ENCODE results near the gene HEATR5A.
"Not testable (repeated sequence)": the region's sequence is repeated elsewhere in the genome, so short reads cannot be mapped to it uniquely, and the experiment has no call there.

Gene HEATR5A

DNA sequence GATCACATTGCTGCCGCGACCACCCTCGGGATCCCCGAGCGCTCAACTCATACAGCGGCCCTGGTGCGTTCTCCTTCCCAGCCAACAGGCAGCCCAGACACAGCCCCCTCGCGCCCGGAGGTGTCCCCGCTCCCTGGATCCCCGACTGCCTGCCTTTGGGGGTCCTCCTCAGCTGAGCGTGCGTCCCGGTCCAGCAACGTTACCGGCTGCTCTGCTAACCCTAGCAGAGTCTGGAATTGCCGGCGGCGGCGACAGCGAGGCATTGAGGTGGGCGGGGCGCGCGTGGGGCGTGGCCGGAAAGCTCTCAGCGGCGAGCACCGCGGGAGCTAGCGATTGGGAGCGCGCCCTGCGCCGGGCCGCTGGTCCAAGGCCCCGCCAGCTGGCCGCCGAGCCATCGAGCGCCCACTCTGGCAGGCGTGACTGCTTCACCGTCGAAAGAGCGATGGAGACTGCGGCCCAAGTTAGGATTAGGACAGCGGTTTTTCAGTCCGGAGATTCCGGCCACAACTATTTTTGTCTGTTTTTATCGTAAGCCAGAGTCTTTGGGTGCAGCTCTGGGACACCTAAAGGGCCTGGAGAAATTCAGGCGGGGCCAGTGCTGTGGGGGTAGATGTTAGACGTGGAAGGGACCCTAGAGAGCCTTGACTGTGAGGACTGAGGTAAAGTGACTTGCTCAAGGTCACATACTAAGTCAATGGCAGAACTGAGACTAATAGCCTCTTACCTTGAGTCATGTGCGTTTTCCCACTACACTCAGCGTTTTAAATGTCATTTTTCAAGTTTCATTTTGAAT, at the start of gene HEATR5A:
Gene HEATR5A (minus strand): TSS at position 232 of the 793 bp plus-strand sequence. CDS start 17,575 bp downstream, outside the sequence.
- DNase-seq, result peak; percentile 80

DNA sequence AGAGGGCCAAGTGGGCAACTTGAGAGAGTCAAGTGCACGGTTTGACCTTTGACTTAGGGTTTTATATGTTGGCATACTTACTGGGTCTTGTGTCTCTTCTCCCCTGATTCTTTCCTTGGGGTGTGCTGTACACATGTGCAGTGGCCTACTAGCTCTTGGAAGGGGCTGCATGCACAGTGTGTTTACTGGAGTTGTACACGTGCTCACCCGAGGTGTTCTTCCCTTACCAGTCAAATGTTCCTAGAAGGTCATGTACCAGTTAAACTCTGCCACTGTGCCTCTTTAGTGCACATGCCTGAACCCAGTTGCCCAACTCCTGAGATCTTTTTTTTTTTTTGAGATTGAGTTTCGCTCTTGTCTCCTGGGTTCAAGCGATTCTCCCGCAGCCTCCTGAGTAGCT, 46.2 kb upstream of the HEATR5A start:
- no peak for DNase-seq

DNA sequence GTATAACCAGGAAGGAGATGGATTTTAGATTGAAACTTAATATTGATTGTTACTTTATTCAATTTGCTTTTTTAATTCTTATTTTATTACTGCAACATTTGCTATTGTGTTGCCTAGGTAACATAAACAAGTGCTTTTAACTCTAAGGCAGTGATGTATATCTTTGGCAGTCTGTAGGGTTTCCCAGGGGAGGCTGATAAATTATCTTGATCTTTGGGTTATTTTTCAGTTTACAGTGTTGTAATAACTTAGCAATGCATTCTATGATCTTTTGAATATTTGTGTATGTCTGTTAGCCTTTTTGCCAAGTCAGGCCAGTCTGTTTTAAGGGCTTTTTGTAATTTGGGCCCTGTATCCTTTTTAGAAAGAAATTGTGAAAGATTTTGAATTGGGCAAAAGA, 44.8 kb upstream of the HEATR5A start:
- DNase-seq, result no peak

DNA sequence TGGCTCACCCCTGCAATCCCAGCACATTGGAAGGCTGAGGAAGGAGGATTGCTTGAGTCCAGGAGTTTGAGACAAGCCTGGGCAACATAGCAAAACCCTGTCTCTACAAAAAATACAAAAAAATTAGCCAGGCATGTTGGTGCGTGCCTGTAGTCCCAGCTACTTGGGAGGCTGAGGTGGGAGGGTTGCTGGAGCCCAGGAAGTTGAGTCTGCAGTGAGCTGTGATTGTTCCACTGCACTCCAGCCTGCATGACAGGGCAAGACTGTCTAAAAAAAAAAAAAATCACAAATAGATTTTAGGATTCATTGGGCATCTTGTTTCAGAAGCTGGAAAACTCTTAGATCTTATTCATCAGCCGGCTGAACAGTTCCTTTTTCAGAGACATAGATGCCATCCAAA, 42.1 kb upstream of the HEATR5A start:
- DNase-seq, result not testable (repeated sequence)

DNA sequence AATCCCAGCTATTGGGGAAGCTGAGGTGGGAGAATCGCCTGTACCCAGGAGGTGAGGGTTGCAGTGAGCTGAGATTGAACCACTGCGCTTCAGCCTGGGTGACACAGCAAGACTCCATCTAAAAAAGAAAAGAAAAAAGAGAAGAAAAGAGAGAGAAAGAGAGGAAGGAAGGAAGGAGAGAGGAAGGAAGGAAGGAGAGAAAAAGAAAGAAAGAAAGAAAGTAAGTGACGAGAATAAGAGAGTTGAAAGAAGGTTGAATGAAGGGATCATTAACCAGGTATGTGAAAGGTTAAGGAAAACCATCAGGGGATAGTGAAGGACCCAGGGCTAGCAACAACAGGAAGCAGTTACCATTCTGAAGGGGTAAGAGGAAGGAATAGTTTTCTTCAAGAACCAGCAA, 41.2 kb upstream of the HEATR5A start:
- DNase-seq, result no peak

DNA sequence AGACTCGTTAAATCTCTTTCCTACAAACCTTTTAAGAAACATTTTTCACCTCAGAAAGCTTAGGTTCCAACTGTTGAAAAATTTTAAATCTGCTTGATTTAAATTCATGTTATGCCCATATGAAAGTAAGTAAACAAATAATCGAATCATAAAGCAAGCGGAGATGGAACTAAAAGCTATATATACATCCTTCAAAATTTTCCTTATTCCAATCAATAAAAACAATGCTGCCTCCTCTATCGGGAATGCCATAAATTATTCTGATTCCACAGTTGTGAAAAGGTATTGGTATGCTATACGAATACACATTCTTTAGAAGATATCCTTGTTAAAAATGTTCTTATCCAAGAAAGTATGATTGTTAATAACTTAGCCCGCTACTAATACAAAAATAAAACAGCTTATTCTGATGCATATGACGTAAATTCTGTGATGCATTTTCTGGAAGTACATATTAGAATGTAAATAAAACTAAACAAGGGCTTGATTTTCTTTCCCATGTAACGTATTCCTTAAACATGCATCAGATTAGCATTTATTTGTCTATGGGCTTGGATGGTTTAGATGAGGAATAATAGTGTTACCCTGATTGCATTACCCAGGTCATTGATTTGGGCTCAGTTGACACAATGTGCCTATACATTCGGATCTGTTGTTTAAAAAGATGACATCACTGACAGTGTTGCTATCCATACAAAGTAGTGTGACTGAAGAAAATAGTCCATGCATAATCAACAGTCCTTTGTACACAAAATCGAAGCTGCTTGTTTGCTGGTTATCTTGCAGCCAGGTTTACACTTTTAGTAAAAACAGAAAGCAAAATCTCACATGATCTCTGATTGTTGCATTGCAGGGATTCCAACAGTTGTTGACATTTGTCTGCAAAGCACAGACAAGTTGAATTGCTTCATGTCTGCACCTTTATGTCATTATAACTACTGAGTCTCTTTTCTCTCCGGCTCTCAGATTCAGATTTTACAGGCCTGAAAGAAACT, 37.6 kb upstream of the HEATR5A start:
- no peak for DNase-seq

DNA sequence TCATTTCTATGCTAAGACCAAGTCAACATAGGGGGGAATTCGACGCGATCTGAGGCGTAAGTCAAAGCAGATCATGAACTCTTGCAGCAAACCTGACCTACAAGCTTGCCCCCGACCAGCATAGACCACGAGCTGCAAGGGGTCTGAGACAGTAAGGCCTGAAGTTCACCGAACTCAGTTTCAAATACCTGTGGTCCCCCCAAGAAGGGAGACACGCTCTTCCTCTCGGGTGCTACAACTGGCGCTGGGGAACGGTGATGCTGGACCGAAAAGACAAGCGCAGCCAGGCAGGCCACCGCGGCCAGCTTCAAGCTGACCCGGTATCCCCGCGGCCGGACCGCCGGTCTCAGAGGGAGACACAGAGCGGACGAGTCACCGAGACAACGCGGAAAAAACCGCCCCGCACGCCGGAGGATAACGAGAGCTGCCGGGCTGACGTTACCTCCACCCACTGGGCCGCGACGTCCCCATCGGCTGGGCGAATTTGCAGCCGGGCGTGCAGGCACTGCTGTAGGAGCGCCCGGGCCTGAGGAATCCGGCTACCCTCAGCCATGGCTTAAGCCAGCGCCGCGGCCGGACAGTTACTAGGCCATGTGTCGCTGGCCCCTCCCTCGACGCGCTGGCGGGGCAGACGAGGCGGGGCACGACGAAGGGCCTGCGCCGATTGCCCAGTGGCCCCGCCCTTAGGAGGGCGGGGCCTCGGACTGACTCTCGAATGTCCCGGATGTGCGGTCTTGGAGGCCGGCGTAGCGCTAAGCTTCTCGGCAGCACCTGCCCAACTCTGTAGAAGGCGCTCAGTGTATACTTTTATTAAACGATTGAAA, 36.7 kb upstream of the HEATR5A start, which contains the start of gene DTD2:
Gene DTD2 (minus strand): TSS at position 666 of the 824 bp plus-strand sequence. CDS start 113 bp downstream, at position 553.
- DNase-seq, result peak; percentile 68

DNA sequence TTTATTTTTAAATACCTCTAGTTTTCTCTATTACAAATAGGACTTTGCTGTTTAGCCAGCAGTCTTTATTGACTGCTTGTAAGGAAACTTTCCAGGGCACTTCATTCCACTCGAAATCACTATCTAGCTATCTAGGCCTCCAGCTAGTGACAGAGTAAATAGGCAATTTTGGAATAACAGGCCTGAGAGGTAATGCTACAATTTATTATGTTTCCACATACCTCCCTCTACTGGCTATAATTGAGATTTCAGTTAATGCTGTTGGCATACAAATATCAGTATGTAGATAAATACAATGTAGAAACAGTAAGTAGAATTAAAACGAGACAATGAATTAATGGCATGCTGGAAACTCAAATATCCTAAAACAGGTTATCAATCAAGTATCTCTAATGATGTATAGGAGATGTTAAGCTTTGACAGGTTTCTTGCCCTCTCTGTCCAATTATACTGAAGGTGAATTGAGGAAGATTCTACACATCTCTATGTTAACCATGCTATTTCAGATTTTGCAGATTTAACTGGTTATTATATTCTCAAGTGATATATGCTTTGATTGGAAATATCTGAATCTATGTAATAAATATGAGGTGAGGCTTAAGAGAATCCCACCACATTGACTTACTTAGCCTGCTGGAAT, 29.7 kb upstream of the HEATR5A start:
- DNase-seq, result no peak

DNA sequence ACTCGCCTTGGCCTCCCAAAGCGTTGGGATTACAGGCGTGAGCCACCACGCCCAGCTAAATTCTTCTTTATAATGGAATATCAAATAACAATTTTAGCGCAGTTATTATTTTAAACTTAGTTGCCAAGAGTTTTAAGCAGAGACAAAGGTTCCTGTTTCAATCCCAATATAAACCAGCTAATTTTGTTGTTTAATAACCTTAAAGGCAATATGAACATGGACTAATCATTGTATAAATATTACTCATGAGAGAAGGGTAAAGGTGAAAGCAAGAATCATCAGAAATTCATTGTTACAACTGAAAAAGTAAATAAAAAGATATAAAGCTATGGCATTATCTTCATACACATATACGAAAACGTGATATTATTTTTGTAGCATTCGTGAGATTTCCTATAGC, 28.8 kb upstream of the HEATR5A start:
- no peak for DNase-seq

DNA sequence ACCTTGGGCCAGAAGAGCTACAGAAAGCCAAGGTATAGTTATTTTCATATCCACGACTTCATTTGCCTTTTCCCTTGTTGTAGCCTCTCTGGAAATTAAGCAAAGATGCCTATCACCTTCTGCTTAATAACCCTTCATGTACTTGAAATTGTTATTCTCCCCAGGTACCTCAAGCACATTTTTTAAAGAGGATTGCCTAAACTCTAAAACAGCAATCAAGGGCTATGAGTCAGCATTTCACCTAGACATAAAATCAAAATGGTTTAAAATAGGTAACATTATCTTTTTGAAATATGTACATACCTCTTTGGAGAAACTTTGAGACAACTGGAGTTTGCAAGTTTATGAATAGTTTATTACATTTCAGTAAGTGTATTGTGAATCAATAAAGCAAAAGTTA, 25.4 kb upstream of the HEATR5A start:
- DNase-seq, result no peak

DNA sequence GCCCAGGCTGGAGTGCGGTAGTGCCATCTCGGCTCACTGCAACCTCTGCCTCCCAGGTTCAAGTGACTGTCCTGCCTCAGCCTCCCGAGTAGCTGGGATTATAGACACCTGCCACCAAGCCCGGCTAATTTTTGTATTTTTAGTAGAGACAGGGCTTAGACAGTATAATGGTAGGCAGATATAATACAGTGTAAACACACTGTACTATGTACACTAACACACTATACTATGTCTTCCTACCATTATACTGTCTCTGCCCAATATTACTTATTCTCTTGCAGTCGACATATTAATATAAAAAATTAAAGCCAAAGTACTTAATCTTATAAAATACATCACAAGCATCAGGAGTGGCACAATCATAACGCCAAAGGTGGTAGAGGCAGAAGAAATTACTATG, 21.9 kb upstream of the HEATR5A start:
- DNase-seq, result no peak

DNA sequence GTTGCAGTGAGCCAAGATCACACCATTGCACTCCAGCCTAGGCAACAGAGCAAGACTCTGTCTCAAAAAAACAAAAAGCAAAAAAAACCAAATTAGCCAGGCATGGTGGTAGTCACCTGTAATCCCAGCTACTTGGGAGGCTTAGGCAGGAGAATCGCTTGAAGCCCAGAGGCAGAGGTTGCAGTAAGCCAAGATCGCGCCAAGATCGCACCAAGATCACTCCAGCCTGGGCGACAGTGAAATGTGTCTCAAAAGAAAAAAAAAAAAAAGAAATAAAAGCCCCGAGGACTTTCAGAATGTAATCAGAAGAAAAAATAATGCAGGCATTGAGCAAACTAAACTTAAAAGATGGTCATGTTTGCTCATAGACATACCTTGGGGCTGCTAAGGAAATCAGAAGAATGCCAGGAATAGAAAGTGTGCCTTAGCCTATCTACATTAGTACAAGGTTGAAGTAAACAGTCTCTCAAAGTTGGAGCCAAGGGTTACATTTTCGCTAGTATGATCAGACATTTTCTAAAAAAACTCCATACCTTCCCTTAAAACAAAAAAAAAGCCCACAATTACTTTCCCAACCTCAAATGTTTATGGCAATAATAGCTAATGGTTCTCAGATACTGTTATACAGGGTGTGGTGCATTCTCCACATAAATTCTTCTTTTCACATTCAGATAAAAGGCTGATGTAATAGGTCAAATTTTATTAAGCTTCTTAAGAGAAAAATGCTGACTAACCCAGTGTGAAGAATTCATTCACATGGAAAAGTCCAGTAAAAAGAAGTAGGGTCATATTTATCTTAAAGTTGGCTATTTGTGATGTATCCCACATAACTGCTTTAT, 21.1 kb upstream of the HEATR5A start:
- DNase-seq, result no peak

DNA sequence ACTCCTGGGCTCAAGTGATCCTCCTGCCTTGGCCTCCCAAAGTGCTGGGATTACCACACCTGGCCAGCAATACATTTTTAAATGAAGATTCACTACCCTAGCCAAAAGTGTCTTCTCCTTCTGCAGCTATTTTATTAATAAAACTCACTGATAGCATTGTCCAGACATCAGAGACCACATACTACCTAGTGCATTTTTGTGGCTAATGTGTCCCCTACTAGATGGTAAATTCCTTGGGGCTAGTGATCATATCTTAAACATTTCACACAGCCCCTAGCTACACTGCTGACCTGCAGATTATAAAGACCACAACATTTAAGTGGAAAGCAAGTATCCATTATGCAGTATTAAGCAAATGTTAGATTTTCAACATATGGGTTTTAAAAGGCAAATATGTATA, 19.9 kb upstream of the HEATR5A start:
- no peak for DNase-seq

DNA sequence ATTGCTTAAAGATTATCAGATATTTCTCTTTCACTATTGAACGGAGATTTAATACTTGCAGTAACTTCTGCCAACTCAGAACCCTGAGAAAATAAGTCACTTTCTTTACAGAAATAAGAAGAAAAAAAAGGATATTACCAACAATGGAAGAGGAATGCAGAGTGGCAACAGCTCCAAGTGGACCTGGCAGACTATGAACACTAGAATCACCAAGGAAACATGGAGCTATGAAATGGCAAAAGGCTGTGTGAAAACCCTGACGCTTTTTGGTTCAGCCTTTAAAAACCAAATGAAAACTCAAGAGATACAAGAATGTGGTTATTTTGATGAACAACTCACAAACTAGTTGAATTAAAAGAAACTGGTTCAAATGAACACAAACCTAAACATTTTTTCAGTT, 19.2 kb upstream of the HEATR5A start:
- DNase-seq, result no peak

DNA sequence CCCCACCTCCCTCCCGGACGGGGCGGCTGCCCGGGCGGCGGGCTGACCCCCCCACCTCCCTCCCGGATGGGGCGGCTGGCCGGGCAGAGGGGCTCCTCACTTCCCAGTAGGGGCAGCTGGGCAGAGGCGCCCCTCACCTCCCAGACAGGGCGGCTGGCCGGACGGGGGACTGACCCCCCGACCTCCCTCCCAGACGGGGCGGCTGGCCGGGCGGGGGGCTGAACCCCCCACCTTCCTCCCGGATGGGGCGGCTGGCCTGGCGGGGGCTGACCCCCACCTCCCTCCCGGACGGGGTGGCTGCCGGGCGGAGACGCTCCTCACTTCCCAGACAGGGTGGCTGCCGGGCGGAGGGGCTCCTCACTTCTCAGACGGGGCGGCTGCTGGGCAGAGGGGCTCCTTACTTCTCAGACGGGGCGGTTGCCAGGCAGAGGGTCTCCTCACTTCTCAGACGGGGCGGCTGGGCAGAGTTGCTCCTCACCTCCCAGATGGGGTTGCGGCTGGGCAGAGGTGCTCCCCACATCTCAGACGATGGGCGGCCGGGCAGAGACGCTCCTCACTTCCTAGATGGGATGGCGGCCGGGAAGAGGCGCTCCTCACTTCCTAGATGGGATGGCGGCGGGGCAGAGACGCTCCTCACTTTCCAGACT, 16.8 kb upstream of the HEATR5A start:
- DNase-seq, result not testable (repeated sequence)

DNA sequence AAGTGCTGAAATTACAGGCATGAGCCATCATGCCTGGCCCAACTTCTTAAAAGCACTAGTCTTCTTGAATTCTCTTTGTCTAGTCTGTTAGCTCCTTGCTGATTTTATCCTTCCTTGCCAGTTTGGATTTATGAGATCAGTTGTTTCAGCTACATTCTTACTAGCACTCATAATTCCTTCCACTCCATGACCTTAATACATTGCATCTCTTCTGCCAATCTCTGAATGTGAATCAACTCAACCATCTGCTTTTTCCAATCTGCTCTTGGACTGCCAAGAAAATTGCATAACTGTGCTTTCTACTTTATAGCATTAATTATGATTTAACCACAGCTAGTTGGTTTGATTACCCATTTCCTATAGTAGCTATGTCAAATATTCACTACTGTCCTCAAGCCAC, 14.9 kb upstream of the HEATR5A start:
- no peak for DNase-seq

DNA sequence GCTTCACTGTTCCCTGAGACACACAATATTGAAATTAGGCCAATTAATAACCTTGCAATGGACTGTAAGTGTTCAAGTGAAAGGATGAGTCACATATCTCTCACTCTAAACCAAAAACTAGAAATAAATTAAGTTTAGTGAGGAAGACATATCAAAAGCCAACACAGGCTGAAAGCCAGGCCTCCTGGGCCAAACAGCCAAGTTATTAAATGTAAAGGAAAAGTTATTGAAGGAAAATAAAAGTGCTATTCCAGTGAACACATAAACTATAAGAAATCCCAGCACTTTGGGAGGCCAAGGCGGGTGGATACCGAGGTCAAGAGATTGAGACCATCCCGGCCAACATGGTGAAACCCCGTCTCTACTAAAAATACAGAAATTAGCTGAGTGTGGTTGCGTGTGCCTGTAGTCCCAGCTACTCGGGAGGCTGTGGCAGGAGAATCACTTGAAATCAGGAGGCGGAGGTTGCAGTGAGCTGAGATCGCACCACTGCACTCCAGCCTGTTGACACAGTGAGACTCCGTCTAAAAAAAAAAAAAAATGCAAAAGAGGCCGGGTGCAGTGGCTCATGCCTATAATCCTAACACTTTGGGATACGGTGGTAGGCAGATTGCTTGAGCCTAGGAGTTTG, 10.4 kb upstream of the HEATR5A start:
- DNase-seq, result no peak

DNA sequence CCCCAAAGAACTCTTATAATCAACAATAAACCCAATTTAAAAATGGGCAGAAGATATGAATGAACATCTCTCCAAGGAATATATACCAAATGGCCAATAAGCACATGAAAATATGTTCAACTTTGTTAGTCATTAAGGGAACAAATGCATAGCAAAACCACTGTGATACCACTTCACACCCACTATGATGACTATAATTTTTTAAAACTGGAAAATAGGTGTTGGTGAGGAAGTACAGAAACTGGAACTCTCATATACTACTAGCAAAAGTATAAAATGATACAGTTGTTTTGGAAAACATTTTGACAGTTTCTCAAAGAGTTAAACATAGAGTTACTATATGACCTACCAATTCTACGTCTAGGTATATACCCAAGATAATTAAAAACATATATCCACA, 9.4 kb upstream of the HEATR5A start:
- DNase-seq, result no peak

DNA sequence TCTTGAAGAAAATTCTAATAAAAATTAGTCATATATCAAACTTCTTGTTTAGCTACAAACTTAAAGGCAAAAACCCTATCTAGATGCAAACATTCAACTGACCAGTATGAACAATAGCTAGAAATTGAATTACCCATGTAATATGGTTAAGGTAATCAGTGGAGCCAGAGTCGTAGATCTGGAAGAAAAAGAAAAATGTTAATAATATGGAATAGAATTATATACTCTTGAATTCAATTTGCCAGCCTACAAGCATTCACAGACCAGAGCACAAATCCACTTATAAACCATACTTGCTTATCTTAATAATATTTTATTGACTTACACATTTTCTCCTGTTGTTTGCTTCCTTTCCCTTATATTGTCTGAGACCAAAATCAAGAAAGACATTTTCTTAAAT, 7.7 kb upstream of the HEATR5A start:
- DNase-seq, result no peak

DNA sequence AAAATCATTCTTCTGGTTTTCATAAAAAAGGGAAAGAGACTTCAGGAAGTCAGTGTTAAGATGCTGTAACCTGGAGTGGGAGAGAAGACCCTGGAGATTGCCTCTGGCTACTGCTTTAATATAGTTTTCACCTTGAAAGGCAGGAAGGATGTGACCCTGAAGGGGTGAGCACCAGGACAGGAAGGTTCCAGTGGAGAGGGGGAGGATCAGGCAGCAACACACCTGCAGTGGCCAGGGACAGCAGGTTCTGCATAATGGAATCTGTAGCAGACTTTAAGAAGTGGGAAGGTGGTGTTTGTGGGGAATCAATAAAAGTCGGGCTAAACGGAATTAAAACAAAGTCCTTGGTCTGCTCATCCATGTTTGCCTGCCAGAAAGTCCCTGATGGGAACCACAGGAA, 6.3 kb upstream of the HEATR5A start:
- DNase-seq, result no peak

All from 8988T (cell line).